ENCODE measurements around the gene UNC45B.

- TF ChIP-seq EZH2 (IDR thresholded peaks at IDR 0.05; ENCODE audit: low read length), result no peak
- TF ChIP-seq CTCF (optimal IDR thresholded peaks at IDR 0.05 in 1 of 3, IDR thresholded peaks at IDR 0.05 in 1 of 3, conservative IDR thresholded peaks at IDR 0.05 in 1 of 3; ENCODE audit: extremely low read depth in 1 of 3, insufficient read depth in 2 of 3, low read length in 3 of 3), result no peak
Observed at GRCh38 chr17:35162755-35163154, 15.1 kb downstream of the UNC45B start.
